ENCODE measurements around the gene FUT2. TPM values are rescaled to one million over a fixed set of nuclear protein-coding genes. Genes with fewer than 3 reads are reported as not detected.
A peak's percentile ranks its signal among the peaks of the same experiment; 100 is the strongest.

The FUT2 gene
- polyA plus RNA-seq, 3 donors = not detected

DNA sequence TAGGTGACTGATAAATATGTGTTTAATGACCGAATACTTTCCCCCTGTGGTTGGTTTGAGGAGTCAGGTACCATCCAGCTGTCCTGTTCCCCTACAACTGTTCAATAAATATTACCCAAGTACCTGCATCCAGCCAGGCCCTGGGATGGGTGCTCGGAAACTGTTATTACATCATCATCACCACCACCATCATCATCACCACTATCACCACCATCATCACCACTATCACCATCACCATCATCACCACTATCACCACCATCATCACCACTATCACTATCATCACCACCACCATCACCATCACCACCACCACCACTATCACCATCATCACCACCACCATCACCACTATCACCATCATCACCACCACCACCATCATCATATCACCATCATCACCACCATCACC lies 27.0 kb upstream of the FUT2 start:
- Histone ChIP-seq H3K4me3 (replicated peaks in 1 of 3; ENCODE audit: low read depth in 2 of 3, low read length in 3 of 3) (no peak overlapping the region), H3K27me3 (ENCODE audit: control insufficient read depth in 2 of 2, insufficient read depth in 2 of 2, low read length in 2 of 2) (no peaks in the 10 kb centered on the region), H3K9me3 (replicated peaks in 1 of 2; ENCODE audit: control insufficient read depth in 1 of 2, insufficient read depth in 1 of 2, low read length in 2 of 2) (no peaks in the 10 kb centered on the region), H3K9ac (ENCODE audit: insufficient read depth, low read length, poor library complexity, severe bottlenecking) (no peak overlapping the region), H4K20me1 (ENCODE audit: insufficient read depth, low read length) (no peaks in the 10 kb centered on the region), H3K27ac (ENCODE audit: low read depth in 1 of 2, low read length in 2 of 2) (no peak overlapping the region), H3K4me2 (replicated peaks; ENCODE audit: extremely low read depth, low read length, poor library complexity, severe bottlenecking) (no peak overlapping the region), H3K4me1 (ENCODE audit: control insufficient read depth in 1 of 2, insufficient read depth in 2 of 2, low read length in 2 of 2) (no peaks in the 10 kb centered on the region), H3K79me2 (ENCODE audit: insufficient read depth, low read length) (no peaks in the 10 kb centered on the region), H3K36me3 (replicated peaks in 1 of 2; ENCODE audit: control insufficient read depth in 1 of 2, insufficient read depth in 2 of 2, low read length in 2 of 2) (no peaks in the 10 kb centered on the region), H2AFZ (ENCODE audit: insufficient read depth, low read depth, low read length, poor library complexity, severe bottlenecking) (no peak overlapping the region)
- H3K4me3 Mint-ChIP-seq = no peak overlapping the region
- intact Hi-C loops (cut with micrococcal nuclease) = no loop called here
- WGBS (ENCODE audit: insufficient coverage) = 92% methylated on average over 1 of the region's 2 CpGs
- peaks cover 0 to under 1% (median 0%) of the 10 kb centered on the region in 3 donors for H3K27me3 Mint-ChIP-seq (ENCODE audit: low read depth in 3 of 3)
- no peaks in the 10 kb centered on the region for H3K4me1 Mint-ChIP-seq
- no peak for DNase-seq
- no peak overlapping the region for H3K27ac Mint-ChIP-seq
- no peak for TF ChIP-seq CTCF (IDR thresholded peaks at IDR 0.05)
- H3K36me3 Mint-ChIP-seq = no peaks in the 10 kb centered on the region
- H3K9me3 Mint-ChIP-seq = peaks cover 0 to 7% (median 6%) of the 10 kb centered on the region in 7 donors

GRCh38 chr19:48669903-48670668 lies 25.7 kb upstream of the FUT2 start:
- Histone ChIP-seq H3K27me3 (ENCODE audit: control insufficient read depth in 2 of 2, insufficient read depth in 2 of 2, low read length in 2 of 2) (no peaks in the 10 kb centered on the region), H3K36me3 (replicated peaks in 1 of 2; ENCODE audit: control insufficient read depth in 1 of 2, insufficient read depth in 2 of 2, low read length in 2 of 2) (no peaks in the 10 kb centered on the region), H4K20me1 (ENCODE audit: insufficient read depth, low read length) (no peaks in the 10 kb centered on the region), H3K4me2 (replicated peaks; ENCODE audit: extremely low read depth, low read length, poor library complexity, severe bottlenecking) (no peak overlapping the region), H3K79me2 (ENCODE audit: insufficient read depth, low read length) (no peaks in the 10 kb centered on the region), H3K9ac (ENCODE audit: insufficient read depth, low read length, poor library complexity, severe bottlenecking) (no peak overlapping the region), H3K4me3 (replicated peaks in 1 of 3; ENCODE audit: low read depth in 2 of 3, low read length in 3 of 3) (no peak overlapping the region), H2AFZ (ENCODE audit: insufficient read depth, low read depth, low read length, poor library complexity, severe bottlenecking) (no peak overlapping the region), H3K9me3 (replicated peaks in 1 of 2; ENCODE audit: control insufficient read depth in 1 of 2, insufficient read depth in 1 of 2, low read length in 2 of 2) (no peaks in the 10 kb centered on the region), H3K4me1 (ENCODE audit: control insufficient read depth in 1 of 2, insufficient read depth in 2 of 2, low read length in 2 of 2) (peaks cover 0 to 4% of the 10 kb centered on the region in 2 donors), H3K27ac (ENCODE audit: low read depth in 1 of 2, low read length in 2 of 2) (no peak overlapping the region)
- Mint-ChIP-seq H3K27me3 (ENCODE audit: low read depth in 3 of 3) (peaks cover 0 to 3% (median 3%) of the 10 kb centered on the region in 3 donors), H3K4me3 (peak overlapping the region in 1 of 2 donors; percentile 26), H3K27ac (peak overlapping the region in 1 of 7 donors; percentile 1), H3K9me3 (peaks cover 0 to 7% (median 6%) of the 10 kb centered on the region in 7 donors), H3K36me3 (no peaks in the 10 kb centered on the region), H3K4me1 (peaks cover 4% of the 10 kb centered on the region)
- no peak for TF ChIP-seq CTCF (IDR thresholded peaks at IDR 0.05)
- DNase-seq = no peak
- intact Hi-C loops (cut with micrococcal nuclease) = no loop called here
- 97% methylated on average over 26 of the region's 26 CpGs for WGBS (ENCODE audit: insufficient coverage)

Data from CD14-positive monocyte (primary cell).